ENCODE measurements around the gene CA12. TPM values are rescaled to one million over a fixed set of nuclear protein-coding genes. Genes with fewer than 3 reads are reported as not detected.
"Not testable (repeated sequence)": the region's sequence is repeated elsewhere in the genome, so short reads cannot be mapped to it uniquely, and the experiment has no call there.

Gene CA12
- total and polyA plus RNA-seq, 9 of the 15 experiments (the other 6 are each of a cell fraction or from before 2014, with no cell fraction given) = 0.01 to 0.78 (median 0.15) TPM; not detected in 1

- H2AFZ ChIP-seq (ENCODE audit: low read depth, low read length) = no peak overlapping the region
- DNase-seq (ENCODE audit: extremely low read depth in 1 of 4, low spot score in 3 of 4) (no peak), ATAC-seq (no peak), FAIRE-seq (no peak)
- no peak overlapping the region for H3K4me3 ChIP-seq
- H3K9me3 ChIP-seq (replicated peaks; ENCODE audit: control insufficient read depth, insufficient read depth, low read depth, low read length) = no peaks in the 10 kb centered on the region
- in situ Hi-C loops (cut with MboI) = no loop called here
- no peaks in the 10 kb centered on the region for H4K20me1 ChIP-seq (replicated peaks; ENCODE audit: control insufficient read depth, insufficient read depth, low read length)
- H3K27ac ChIP-seq (ENCODE audit: extremely low read depth, low read depth, low read length) = no peak overlapping the region
- H3K36me3 ChIP-seq (ENCODE audit: control insufficient read depth, insufficient read depth, low read length) = no peaks in the 10 kb centered on the region
- intact Hi-C loops (cut with micrococcal nuclease) = no loop called here
- BruUV-seq (replicated peaks) = no TSS peak
- H3K9me1 ChIP-seq (ENCODE audit: control insufficient read depth, insufficient read depth, low read length) = no peaks in the 10 kb centered on the region
- ChIA-PET POLR2A (interaction anchor here (0.8 kb wide), 1 partner anchor 412 kb away, joined by 3 read pairs; no protein-coding TSS in a partner anchor), CTCF (ENCODE audit: low intra/inter-chr PET ratio) (no interaction called here)
- no peaks in the 10 kb centered on the region for H3K79me2 ChIP-seq (ENCODE audit: control insufficient read depth, insufficient read depth, low read length)
- TF ChIP-seq MCM2 (IDR thresholded peaks at IDR 0.05; ENCODE audit: low read depth) (no peak), STAT6 (CRISPR knock-in tag; IDR thresholded peaks at IDR 0.05) (no peak), GTF2E2 (tag; IDR thresholded peaks at IDR 0.05) (no peak), PTRF (tag; IDR thresholded peaks at IDR 0.05) (no peak), ZBTB26 (CRISPR knock-in tag; IDR thresholded peaks at IDR 0.05) (no peak), STAG1 (CRISPR knock-in tag; IDR thresholded peaks at IDR 0.05; ENCODE audit: borderline replicate concordance) (no peak), THRB (CRISPR knock-in tag; conservative IDR thresholded peaks at IDR 0.05) (no peak)
- H3K9ac ChIP-seq (ENCODE audit: insufficient read depth in 1 of 2, low read depth in 2 of 2, low read length in 2 of 2) = no peak overlapping the region
- H3K4me1 ChIP-seq (replicated peaks in 1 of 2; ENCODE audit: control insufficient read depth in 2 of 2, insufficient read depth in 2 of 2, low read length in 2 of 2) = peaks cover 2 to 6% of the 10 kb centered on the region in 2 experiments; a peak in 2 of 5 replicates
- no peaks in the 10 kb centered on the region for H3K27me3 ChIP-seq (ENCODE audit: control insufficient read depth in 2 of 2, insufficient read depth in 2 of 2, low read length in 2 of 2)
- WGBS (ENCODE audit: insufficient coverage, low coverage, missing lambda C conversion rate) = 68% methylated on average over 20 of the region's 29 CpGs
- no peak overlapping the region for H3K4me2 ChIP-seq (ENCODE audit: insufficient read depth, low read length)
These were observed 60.2 kb downstream of the CA12 start for GRCh38 chr15:63321462-63321861.

DNA sequence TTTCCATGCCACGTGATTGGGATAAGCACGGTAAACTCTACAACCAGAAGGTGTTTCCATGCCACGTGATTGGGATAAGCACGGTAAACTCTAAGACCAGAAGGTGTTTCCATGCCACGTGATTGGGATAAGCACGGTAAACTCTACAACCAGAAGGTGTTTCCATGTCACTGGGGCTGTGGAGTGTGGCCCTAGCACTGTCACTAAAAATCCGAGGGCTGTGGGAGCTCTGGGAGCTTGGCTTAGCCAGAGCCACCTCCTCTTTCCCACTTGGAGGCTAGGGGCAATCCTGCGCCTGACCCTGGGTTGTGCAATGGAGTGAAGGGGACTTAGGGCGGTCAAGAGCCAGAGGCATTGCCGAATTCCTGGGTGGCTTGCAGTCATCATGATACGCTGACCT is 60.7 kb downstream of the CA12 start:
- POLR2A ChIA-PET; CTCF ChIA-PET (ENCODE audit: low intra/inter-chr PET ratio); H3K27me3 ChIP-seq (ENCODE audit: control insufficient read depth in 2 of 2, insufficient read depth in 2 of 2, low read length in 2 of 2); H3K4me1 ChIP-seq (replicated peaks in 1 of 2; ENCODE audit: control insufficient read depth in 2 of 2, insufficient read depth in 2 of 2, low read length in 2 of 2); H3K4me2 ChIP-seq (ENCODE audit: insufficient read depth, low read length); H4K20me1 ChIP-seq (replicated peaks; ENCODE audit: control insufficient read depth, insufficient read depth, low read length); FAIRE-seq; H3K79me2 ChIP-seq (ENCODE audit: control insufficient read depth, insufficient read depth, low read length); H3K9me1 ChIP-seq (ENCODE audit: control insufficient read depth, insufficient read depth, low read length); ATAC-seq; BruUV-seq (replicated peaks); H2AFZ ChIP-seq (ENCODE audit: low read depth, low read length); intact Hi-C loops (cut with micrococcal nuclease); H3K4me3 ChIP-seq; H3K9ac ChIP-seq (ENCODE audit: insufficient read depth in 1 of 2, low read depth in 2 of 2, low read length in 2 of 2); in situ Hi-C loops (cut with MboI); DNase-seq (ENCODE audit: extremely low read depth in 1 of 4, low spot score in 3 of 4); H3K36me3 ChIP-seq (ENCODE audit: control insufficient read depth, insufficient read depth, low read length); H3K9me3 ChIP-seq (replicated peaks; ENCODE audit: control insufficient read depth, insufficient read depth, low read depth, low read length); H3K27ac ChIP-seq (ENCODE audit: extremely low read depth, low read depth, low read length): not testable (repeated sequence)
- WGBS (ENCODE audit: insufficient coverage, low coverage, missing lambda C conversion rate) = 65% methylated on average over 7 of the region's 11 CpGs
